Epithelial cell of esophagus (primary cell): ENCODE data around the gene AMD1.

Experiments
- DNase-seq: peaks from one replicate; pipeline ENCODE4 v3.0.0; 2010; ENCODE audit warnings: low read depth
- H3K4me3 ChIP-seq: 2 replicates; pipeline ENCODE4 v1.5.1; 2011; ENCODE audit warnings: mild to moderate bottlenecking, low read length, control low read depth
- TF ChIP-seq, protein P1 (sequence below): IDR thresholded peaks from 2 replicates; pipeline ENCODE4 v1.5.1; 2011; ENCODE audit warnings: low read depth, mild to moderate bottlenecking, low read length, control low read depth, inconsistent platforms; ENCODE audit not compliant: insufficient read depth; ENCODE audit errors: missing control alignments

The AMD1 gene

DNA sequence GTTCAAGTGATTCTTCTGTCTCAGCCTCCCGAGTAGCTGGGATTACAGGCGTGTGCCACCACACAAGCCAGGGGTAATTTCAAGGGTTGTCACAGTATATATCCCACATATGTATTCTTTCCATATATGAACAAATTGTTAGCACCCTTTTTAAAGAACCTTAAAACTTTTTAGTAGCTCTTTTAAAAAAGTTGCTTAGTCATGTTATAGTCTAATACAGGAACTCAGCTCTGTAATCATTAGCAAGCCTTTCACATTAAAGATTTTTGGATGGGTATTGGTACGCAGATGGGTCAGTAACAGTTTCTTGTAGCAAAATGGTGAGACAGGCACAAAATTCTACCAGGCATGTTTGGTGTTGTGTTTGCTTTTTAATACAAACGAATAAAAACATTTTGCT, 10.9 kb downstream of the AMD1 start:
- no peak for DNase-seq
- TF ChIP-seq, protein P1, sequence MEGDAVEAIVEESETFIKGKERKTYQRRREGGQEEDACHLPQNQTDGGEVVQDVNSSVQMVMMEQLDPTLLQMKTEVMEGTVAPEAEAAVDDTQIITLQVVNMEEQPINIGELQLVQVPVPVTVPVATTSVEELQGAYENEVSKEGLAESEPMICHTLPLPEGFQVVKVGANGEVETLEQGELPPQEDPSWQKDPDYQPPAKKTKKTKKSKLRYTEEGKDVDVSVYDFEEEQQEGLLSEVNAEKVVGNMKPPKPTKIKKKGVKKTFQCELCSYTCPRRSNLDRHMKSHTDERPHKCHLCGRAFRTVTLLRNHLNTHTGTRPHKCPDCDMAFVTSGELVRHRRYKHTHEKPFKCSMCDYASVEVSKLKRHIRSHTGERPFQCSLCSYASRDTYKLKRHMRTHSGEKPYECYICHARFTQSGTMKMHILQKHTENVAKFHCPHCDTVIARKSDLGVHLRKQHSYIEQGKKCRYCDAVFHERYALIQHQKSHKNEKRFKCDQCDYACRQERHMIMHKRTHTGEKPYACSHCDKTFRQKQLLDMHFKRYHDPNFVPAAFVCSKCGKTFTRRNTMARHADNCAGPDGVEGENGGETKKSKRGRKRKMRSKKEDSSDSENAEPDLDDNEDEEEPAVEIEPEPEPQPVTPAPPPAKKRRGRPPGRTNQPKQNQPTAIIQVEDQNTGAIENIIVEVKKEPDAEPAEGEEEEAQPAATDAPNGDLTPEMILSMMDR, result no peak
- H3K4me3 ChIP-seq, result no peak overlapping the region

DNA sequence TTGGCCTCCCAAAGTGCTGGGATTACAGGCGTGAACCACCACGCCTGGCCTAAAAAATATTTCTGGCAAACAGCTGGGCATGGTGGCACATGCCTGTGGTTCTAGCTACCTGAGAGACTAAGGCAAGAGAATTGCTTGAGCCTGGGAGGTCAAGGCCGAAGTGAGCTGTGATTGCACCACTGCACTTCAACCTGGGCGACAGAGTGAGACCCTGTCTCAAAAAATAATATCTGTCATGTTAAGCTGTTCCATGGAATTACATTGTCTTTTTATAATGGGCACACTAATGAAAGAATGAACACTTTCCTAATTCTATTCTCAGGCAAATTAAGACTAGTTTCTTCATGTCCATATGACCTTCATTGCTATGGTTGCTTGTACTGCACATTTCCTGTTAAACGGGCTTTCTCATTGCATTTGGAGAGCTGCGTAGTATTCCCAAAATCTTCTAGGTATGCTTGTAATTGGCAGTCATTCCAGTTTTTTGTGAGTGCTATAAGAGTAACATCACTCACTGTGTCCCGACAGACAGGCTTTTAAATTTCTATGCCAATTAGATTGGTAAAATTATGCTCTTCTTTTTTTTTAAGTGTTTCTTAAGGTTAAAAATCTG, 12.1 kb downstream of the AMD1 start:
- TF ChIP-seq, protein P1, result no peak
- H3K4me3 ChIP-seq, result no peak overlapping the region
- no peak for DNase-seq

DNA sequence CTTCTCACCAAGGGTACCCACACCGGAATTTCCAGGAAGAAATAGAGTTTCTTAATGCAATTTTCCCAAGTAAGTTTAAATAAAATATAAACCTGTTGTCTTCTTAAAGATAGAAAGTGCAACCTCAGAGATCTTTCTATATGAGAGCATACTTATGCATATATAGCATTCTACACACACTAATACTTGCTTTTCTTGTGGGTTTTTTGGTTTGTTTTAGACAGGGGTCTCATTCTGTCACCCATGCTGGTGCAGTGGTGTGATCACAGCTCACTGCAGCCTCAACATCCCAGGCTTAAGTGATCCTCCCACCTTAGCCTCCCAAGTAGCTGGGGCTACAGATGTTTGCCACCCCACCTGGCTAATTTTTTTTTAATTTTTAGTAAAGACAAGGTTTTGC, 15.7 kb downstream of the AMD1 start:
- TF ChIP-seq, protein P1, result no peak
- no peak overlapping the region for H3K4me3 ChIP-seq
- DNase-seq, result no peak

DNA sequence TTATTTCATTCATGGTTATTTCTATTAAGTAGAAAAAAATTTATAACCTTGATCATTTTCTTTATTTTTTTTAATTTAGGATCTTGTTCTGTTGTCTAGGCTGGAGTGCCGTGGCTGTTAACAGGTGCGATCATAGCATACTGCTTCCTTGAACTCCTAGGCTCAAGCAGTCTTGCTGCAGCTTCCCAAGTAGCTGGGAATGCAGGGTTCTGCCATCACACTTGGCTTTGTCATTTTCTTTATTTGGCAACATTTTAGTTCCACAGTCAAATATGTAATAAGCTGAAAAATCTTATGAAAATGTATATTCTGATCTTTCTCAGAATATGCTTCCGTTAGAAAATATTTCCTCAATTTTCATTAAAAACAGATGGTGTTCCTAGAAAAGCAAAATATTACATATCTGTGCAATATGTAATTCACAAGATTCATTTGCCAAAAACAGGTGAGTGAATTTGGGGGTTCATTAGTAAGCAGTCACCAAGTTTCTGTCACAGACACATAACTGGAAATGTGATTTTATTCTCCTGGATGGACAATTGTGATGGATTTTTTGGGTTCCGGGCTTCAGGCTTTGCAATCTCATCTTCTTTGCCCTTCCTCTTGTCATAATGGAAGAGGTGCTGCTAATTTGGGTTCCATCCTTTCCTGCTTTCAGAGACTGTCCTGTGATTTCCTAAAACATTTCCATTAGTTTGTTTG, 21.5 kb downstream of the AMD1 start:
- TF ChIP-seq, protein P1, result no peak
- no peak for DNase-seq
- no peak overlapping the region for H3K4me3 ChIP-seq

DNA sequence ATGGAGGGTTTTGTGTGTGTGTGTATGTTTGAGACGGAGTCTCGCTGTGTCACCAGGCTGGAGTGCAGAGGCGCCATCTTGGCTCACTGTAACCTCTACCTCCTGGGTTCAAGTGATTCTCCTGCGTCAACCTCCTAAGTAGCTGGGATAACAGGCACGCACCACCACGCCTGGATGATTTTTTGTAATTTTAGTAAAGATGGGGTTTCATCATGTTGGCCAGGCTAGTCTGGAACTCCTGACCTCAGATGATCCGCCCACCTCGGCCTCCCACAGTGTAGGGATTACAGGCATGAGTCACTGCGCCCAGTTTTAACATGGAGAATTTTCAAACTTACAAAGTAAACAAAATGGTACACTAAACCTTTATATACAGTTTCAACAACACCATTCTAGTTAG, 22.8 kb downstream of the AMD1 start:
- DNase-seq, result no peak
- H3K4me3 ChIP-seq, result no peak overlapping the region
- TF ChIP-seq, protein P1, result no peak

DNA sequence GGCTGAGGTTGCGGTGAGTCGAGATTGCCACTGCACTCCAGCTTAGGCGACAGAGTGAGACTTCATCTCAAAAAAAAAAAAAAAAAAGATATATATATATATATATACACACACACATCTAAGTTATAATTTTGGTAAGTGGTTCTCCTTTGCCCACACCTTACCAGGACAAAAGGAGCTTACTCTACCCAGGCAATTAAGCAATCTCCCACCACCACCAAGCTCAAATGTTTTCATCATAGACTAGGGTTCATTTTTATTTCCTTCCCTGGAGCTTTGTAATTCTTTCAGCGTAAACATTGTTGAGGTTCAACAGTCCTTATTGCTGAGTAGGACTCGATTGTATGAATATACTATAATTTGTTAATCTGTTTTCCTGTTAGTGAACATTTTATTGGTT, 23.5 kb downstream of the AMD1 start:
- TF ChIP-seq, protein P1, result no peak
- H3K4me3 ChIP-seq, result no peak overlapping the region
- DNase-seq, result no peak
